Uterus (tissue), 2 donors: ENCODE measurements around the gene HES7.

Experiments
- CTCF ChIP-seq, 4 experiments: fragments of 200-600 bp in 2 of 4; fragments of 450-650 bp in 2 of 4; sonication (generic) in 2 of 4; IDR thresholded peaks; one replicate each; pipeline ENCODE4 v1.5.1; 2016 to 2019; ENCODE audit warnings: antibody characterized with exemption in 4 of 4, mild to moderate bottlenecking in 2 of 4, moderate library complexity in 1 of 4
- POLR2A ChIP-seq, 2 donors: fragments of 450-650 bp; IDR thresholded peaks; one replicate each; pipeline ENCODE4 v1.6.1; 2016; ENCODE audit warnings: antibody characterized with exemption in 2 of 2, mild to moderate bottlenecking in 1 of 2, moderate library complexity in 1 of 2

- TF ChIP-seq CTCF (IDR thresholded peaks at IDR 0.05) (no peak), POLR2A (IDR thresholded peaks at IDR 0.05) (no peak)
Measured at GRCh38 chr17:8133399-8133798, 9.5 kb upstream of the HES7 start.
